Gastroesophageal sphincter (tissue), 4 donors: ENCODE data around the gene WDR26. TPM values are rescaled to one million over a fixed set of nuclear protein-coding genes. Genes with fewer than 3 reads are reported as not detected.

Source experiments
- ATAC-seq: fragments of 150-250 bp; one replicate; pipeline ENCODE4 v1.9.1; 2016; ENCODE audit warnings: mild to moderate bottlenecking, moderate library complexity
- H3K27ac ChIP-seq, 4 donors: fragments of 200-600 bp; sonication (generic) in 3 of 4; 1 replicate in 3 of 4; 2 replicates in 1 of 4; pipeline ENCODE4 v1.5.1; 2016 to 2019
- H3K27me3 ChIP-seq: fragments of 200-600 bp; sonication (generic); one replicate; pipeline ENCODE4 v1.5.1; 2019
- H3K36me3 ChIP-seq, 2 donors: fragments of 200-600 bp; sonication (generic); one replicate each; pipeline ENCODE4 v1.5.1; 2019; ENCODE audit warnings: control low read depth in 1 of 2
- H3K4me1 ChIP-seq, 3 donors: fragments of 200-600 bp; sonication (generic); 1 replicate in 2 of 3; 2 replicates in 1 of 3; pipeline ENCODE4 v1.5.1; 2016 to 2019; ENCODE audit warnings: control low read depth in 2 of 3
- H3K4me3 ChIP-seq, 2 donors: fragments of 200-600 bp; sonication (generic); one replicate each; pipeline ENCODE4 v1.5.1; 2019; ENCODE audit warnings: mild to moderate bottlenecking in 1 of 2, moderate library complexity in 1 of 2
- H3K9me3 ChIP-seq, 3 donors: fragments of 200-600 bp; sonication (generic); one replicate each; pipeline ENCODE4 v1.5.1; 2017 to 2019; ENCODE audit warnings: control low read depth in 2 of 3
- EP300 ChIP-seq: sonication (generic); formaldehyde crosslinking; IDR thresholded peaks from one replicate; pipeline ENCODE4 v1.6.1; 2017; ENCODE audit warnings: antibody characterized with exemption, mild to moderate bottlenecking
- POLR2A ChIP-seq, 2 donors: fragments of 450-650 bp; IDR thresholded peaks; one replicate each; pipeline ENCODE4 v1.6.1; 2017; ENCODE audit warnings: antibody characterized with exemption in 2 of 2, mild to moderate bottlenecking in 2 of 2, moderate library complexity in 1 of 2
- POLR2AphosphoS5 ChIP-seq: sonication (generic); formaldehyde crosslinking; IDR thresholded peaks from one replicate; pipeline ENCODE4 v1.6.1; 2017; ENCODE audit warnings: antibody characterized with exemption
- WGBS, 2 donors: methylation state at CpG; one replicate each; pipeline ENCODE4 v1.1.5; 2018; ENCODE audit warnings: low coverage in 1 of 2; 5-methylcytosine and 5-hydroxymethylcytosine counted together
- total RNA-seq, 4 donors: library from RNA; depleted of rRNA; stranded (reverse); fragments of >200 nt; gene quantifications; one replicate each; pipeline ENCODE4 v1.1.0, GENCODE V29; 2016
- TF ChIP-seq, protein P1 (sequence below), 4 experiments: fragments of 200-600 bp in 2 of 4; fragments of 450-650 bp in 2 of 4; sonication (generic) in 1 of 4; IDR thresholded peaks; one replicate each; pipeline ENCODE4 v1.5.1; 2017 to 2019; ENCODE audit warnings: antibody characterized with exemption in 4 of 4, mild to moderate bottlenecking in 2 of 4, moderate library complexity in 2 of 4

The WDR26 gene
- total RNA-seq, 4 donors from 2014 or later = 63.9 to 94.5 (median 77.7) TPM

DNA sequence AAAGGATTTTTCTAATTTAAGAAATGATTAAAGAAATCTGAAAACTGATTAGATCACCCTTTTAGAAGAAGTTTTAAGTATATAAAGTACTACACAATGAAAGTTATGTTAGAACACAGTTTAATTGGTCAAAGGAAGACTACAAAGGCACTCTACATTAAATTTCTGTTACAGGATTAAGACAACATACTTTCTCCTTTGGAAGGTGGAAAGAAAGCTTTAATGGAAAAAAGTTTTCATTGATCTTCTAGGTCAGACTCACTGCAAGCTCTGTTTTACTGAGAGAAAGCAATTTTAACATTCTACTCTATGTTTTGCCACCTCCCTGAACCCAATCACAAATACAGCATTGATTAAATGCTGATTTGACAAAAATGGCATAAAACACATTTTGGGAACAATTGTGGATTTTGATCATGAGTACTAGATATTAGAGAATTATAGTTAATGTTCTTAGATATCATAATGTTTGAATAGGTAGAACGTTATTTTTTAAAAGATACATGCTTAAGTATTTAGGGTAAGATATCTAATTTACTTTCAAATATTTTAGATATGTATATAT is 32.0 kb downstream of the WDR26 start:
- H3K9me3 ChIP-seq = no peaks in the 10 kb centered on the region
- H3K27ac ChIP-seq = no peak overlapping the region
- no peak for ATAC-seq
- no peak overlapping the region for H3K4me3 ChIP-seq
- H3K4me1 ChIP-seq = peaks cover 0 to 32% (median 0%) of the 10 kb centered on the region in 3 donors
- 44 to 50% methylated on average over 1 of the region's 1 CpG for WGBS, 2 donors
- H3K27me3 ChIP-seq = no peaks in the 10 kb centered on the region
- peaks cover 13 to 97% of the 10 kb centered on the region in 2 donors for H3K36me3 ChIP-seq
- TF ChIP-seq POLR2AphosphoS5 = no peak
- TF ChIP-seq POLR2A (IDR thresholded peaks at IDR 0.05) = no peak
- TF ChIP-seq, protein P1, sequence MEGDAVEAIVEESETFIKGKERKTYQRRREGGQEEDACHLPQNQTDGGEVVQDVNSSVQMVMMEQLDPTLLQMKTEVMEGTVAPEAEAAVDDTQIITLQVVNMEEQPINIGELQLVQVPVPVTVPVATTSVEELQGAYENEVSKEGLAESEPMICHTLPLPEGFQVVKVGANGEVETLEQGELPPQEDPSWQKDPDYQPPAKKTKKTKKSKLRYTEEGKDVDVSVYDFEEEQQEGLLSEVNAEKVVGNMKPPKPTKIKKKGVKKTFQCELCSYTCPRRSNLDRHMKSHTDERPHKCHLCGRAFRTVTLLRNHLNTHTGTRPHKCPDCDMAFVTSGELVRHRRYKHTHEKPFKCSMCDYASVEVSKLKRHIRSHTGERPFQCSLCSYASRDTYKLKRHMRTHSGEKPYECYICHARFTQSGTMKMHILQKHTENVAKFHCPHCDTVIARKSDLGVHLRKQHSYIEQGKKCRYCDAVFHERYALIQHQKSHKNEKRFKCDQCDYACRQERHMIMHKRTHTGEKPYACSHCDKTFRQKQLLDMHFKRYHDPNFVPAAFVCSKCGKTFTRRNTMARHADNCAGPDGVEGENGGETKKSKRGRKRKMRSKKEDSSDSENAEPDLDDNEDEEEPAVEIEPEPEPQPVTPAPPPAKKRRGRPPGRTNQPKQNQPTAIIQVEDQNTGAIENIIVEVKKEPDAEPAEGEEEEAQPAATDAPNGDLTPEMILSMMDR (IDR thresholded peaks at IDR 0.05) = no peak
- no peak for TF ChIP-seq EP300

- peaks cover 11 to 100% of the 10 kb centered on the region in 2 donors for H3K36me3 ChIP-seq
- 63 to 73% methylated on average over 1 of the region's 1 CpG for WGBS, 2 donors
- no peak for ATAC-seq
- H3K27me3 ChIP-seq = no peaks in the 10 kb centered on the region
- no peaks in the 10 kb centered on the region for H3K9me3 ChIP-seq
- H3K4me1 ChIP-seq = peaks cover 0 to 16% (median 0%) of the 10 kb centered on the region in 3 donors
- no peak overlapping the region for H3K4me3 ChIP-seq
- H3K27ac ChIP-seq = no peak overlapping the region
- TF ChIP-seq POLR2AphosphoS5 = no peak
- TF ChIP-seq, protein P1 (IDR thresholded peaks at IDR 0.05) = no peak
- TF ChIP-seq EP300 = no peak
- TF ChIP-seq POLR2A (IDR thresholded peaks at IDR 0.05) = no peak
These were observed 34.7 kb downstream of the WDR26 start for GRCh38 chr1:224399887-224400286.

- Histone ChIP-seq H3K36me3 (peaks cover 8 to 99% of the 10 kb centered on the region in 2 donors), H3K4me3 (no peak overlapping the region)
- 61 to 72% methylated on average over 3 of the region's 3 CpGs for WGBS, 2 donors
These were observed 41.3 kb downstream of the WDR26 start for GRCh38 chr1:224393294-224393693.

GRCh38 chr1:224392411-224393249 is 42.0 kb downstream of the WDR26 start:
- H3K9me3 ChIP-seq = no peaks in the 10 kb centered on the region
- H3K4me1 ChIP-seq = peaks cover 0 to 2% (median 0%) of the 10 kb centered on the region in 3 donors
- H3K4me3 ChIP-seq = no peak overlapping the region
- peaks cover 8 to 97% of the 10 kb centered on the region in 2 donors for H3K36me3 ChIP-seq
- WGBS, 2 donors = 69 to 78% methylated on average over 4 of the region's 4 CpGs
- H3K27me3 ChIP-seq = no peaks in the 10 kb centered on the region
- TF ChIP-seq EP300 (no peak), POLR2AphosphoS5 (no peak), POLR2A (IDR thresholded peaks at IDR 0.05) (no peak)
- TF ChIP-seq, protein P1 (IDR thresholded peaks at IDR 0.05) = no peak
- no peak overlapping the region for H3K27ac ChIP-seq
- no peak for ATAC-seq

More at GRCh38 chr1:224393294-224393693, 41.3 kb downstream of the WDR26 start:
- H3K4me1 ChIP-seq = no peaks in the 10 kb centered on the region
- H3K27me3 ChIP-seq = no peaks in the 10 kb centered on the region
- H3K27ac ChIP-seq = no peak overlapping the region
- no peak for ATAC-seq
- TF ChIP-seq EP300 (no peak), POLR2A (IDR thresholded peaks at IDR 0.05) (no peak), POLR2AphosphoS5 (no peak)
- TF ChIP-seq, protein P1 (IDR thresholded peaks at IDR 0.05) = no peak
- no peaks in the 10 kb centered on the region for H3K9me3 ChIP-seq
